Fibroblast of the aortic adventitia (primary cell): ENCODE data around the gene PARL. TPM values are rescaled to one million over a fixed set of nuclear protein-coding genes. Genes with fewer than 3 reads are reported as not detected.

Experiments
- DNase-seq: peaks from one replicate; pipeline ENCODE4 v3.0.0-alpha.2; 2010; ENCODE audit warnings: low read depth
- H3K4me3 ChIP-seq: 2 replicates; pipeline ENCODE4 v1.5.1; 2011; ENCODE audit warnings: low read depth, mild to moderate bottlenecking, control low read depth, low read length, moderate library complexity
- CTCF ChIP-seq: IDR thresholded peaks from 2 replicates; pipeline ENCODE4 v1.5.1; 2011; ENCODE audit warnings: mild to moderate bottlenecking, low read length, control low read depth, inconsistent platforms; ENCODE audit not compliant: insufficient read depth
- total RNA-seq: library from RNA; depleted of rRNA; stranded (reverse); fragments of >200 nt; gene quantifications from 2 replicates; pipeline ENCODE4 v1.2.3, GENCODE V29; 2012; ENCODE audit warnings: low replicate concordance

PARL gene, protein sequence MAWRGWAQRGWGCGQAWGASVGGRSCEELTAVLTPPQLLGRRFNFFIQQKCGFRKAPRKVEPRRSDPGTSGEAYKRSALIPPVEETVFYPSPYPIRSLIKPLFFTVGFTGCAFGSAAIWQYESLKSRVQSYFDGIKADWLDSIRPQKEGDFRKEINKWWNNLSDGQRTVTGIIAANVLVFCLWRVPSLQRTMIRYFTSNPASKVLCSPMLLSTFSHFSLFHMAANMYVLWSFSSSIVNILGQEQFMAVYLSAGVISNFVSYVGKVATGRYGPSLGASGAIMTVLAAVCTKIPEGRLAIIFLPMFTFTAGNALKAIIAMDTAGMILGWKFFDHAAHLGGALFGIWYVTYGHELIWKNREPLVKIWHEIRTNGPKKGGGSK
- 32.7 and 102 TPM in 2 replicates for total RNA-seq

DNA sequence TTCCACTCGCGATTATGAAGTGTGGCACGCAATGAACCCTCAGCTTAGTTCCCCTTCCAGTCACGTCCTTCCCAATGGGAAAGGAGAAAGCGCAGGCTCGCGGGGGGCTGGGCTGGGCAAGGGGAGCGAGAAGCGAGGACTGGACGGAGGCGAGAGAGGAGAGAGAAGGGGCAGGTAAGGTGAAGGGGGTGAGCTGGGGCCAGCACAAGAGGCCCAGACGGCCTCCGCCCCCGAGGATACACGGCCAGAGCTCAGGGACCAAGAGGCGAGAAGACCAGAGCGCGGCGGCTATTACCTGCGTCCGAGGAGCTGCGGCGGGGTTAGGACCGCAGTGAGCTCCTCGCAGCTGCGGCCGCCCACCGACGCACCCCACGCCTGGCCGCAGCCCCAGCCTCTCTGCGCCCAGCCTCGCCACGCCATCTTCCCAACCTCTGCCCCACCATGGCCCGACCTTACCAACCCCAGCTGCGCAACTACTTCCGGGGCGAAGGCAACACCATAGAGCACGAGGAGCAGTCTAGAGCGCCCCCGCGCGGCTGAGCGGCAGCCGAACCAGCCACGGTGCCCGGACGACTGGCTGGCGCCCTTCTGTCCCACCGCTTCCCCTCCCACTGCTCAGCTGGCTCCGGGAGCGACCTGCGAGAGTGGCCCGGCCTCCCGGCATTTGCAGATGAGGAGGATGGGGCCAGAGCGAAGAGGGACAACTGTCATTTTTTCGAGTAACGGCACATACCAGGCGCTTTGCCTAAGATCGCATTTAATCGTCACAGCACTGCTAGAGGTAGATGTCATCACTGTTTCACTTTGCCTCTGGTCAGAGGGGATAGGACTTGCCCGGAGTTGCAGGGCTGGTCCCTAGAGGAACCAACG lies at the start of gene PARL:
Gene PARL (minus strand): TSS at position 454 of the 870 bp plus-strand sequence. CDS start 34 bp downstream, at position 420.
- H3K4me3 ChIP-seq: peak within 1 kb of the TSS; percentile 97
- DNase-seq: peak; percentile 86
- peak; percentile 93 for TF ChIP-seq CTCF

DNA sequence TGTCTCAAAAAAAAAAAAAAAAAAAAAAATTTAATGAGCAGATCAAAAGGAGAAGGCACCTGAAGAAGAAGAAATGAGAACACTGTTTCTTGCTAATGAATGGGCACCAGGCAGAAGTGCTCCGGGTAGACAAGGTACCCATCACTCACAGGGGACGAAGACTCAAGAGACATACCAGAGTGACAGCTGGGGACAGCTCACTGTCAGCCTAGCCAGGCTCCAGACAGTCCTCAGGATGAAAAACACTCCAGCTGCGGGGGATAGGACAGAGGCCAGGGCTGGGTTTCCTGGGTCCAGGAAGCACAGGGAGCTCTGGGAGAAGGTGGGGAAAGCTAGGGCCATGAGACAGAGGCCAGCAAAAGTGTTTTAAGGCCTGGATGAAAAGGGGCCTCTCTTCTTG lies 48.5 kb upstream of the PARL start:
- TF ChIP-seq CTCF: no peak
- no peak overlapping the region for H3K4me3 ChIP-seq
- DNase-seq: no peak

DNA sequence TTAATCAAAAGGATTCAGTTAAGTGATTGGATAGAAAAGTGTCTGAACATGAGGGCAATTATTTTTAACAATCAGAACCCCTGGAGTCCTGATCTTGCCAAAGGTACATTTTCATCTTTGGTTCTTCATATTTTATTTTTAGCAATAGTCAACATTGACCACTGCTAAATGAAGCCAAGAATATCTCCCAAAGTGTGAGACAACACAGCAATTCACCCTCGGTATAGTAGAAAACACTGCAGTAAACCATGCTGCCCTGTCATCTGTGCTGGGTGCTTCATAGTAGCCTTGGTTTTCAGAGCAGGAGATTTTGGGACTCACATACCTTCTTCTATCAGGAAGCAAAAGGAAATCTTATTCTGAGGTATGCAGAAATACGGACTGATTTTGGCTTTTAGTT lies 47.2 kb upstream of the PARL start:
- no peak overlapping the region for H3K4me3 ChIP-seq
- no peak for TF ChIP-seq CTCF
- no peak for DNase-seq

GRCh38 chr3:183930086-183930485 lies 45.4 kb upstream of the PARL start:
- no peak for TF ChIP-seq CTCF
- DNase-seq: no peak
- H3K4me3 ChIP-seq: no peak overlapping the region

GRCh38 chr3:183927059-183927458 lies 42.4 kb upstream of the PARL start:
- DNase-seq: no peak
- no peak overlapping the region for H3K4me3 ChIP-seq
- TF ChIP-seq CTCF: no peak

DNA sequence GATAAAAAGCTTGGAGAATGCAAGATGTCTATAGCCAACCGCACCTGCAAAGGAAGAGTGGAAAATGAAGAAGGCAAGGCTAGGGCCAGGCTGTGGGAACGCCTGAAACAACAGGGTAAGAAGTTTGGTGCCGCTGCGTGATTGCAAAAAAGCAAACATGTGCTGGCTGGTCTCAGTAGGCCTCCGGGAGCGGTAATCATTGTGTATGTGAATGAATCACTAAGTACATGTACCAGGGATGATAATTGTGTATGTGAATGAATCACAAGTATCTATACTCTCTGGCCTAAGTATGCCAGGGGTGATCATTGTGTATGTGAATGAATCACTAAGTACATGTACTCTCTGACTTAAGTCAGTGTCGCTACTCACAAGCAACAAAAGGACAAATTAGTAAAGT lies 40.3 kb upstream of the PARL start:
- TF ChIP-seq CTCF: no peak
- DNase-seq: peak; percentile 54
- no peak overlapping the region for H3K4me3 ChIP-seq
